Measurements from ENCODE around the gene CSNK1D.

CSNK1D gene

GRCh38 chr17:82249896-82250581, 23.5 kb downstream of the CSNK1D start:
- DNase-seq: no peak

- DNase-seq: no peak
These were observed 24.5 kb downstream of the CSNK1D start for GRCh38 chr17:82248815-82249674.

GRCh38 chr17:82247856-82248671, 25.4 kb downstream of the CSNK1D start:
- no peak for DNase-seq

GRCh38 chr17:82247182-82247823, 26.2 kb downstream of the CSNK1D start:
- DNase-seq: no peak

GRCh38 chr17:82246365-82247181, 26.9 kb downstream of the CSNK1D start:
- no peak for DNase-seq

GRCh38 chr17:82246040-82246364, 27.5 kb downstream of the CSNK1D start:
- no peak for DNase-seq

- no peak for DNase-seq
These were observed 28.1 kb downstream of the CSNK1D start for GRCh38 chr17:82245134-82246039.

GRCh38 chr17:82244413-82245133, 28.9 kb downstream of the CSNK1D start:
- no peak for DNase-seq

- no peak for DNase-seq
These were observed 29.7 kb downstream of the CSNK1D start for GRCh38 chr17:82243648-82244412.

- DNase-seq: no peak
These were observed 30.4 kb downstream of the CSNK1D start for GRCh38 chr17:82242977-82243647.

GRCh38 chr17:82242698-82242976, 30.9 kb downstream of the CSNK1D start:
- DNase-seq: no peak

- DNase-seq: no peak
These were observed 31.4 kb downstream of the CSNK1D start for GRCh38 chr17:82241926-82242697.

- no peak for DNase-seq
These were observed 32.1 kb downstream of the CSNK1D start for GRCh38 chr17:82241183-82241925.

GRCh38 chr17:82240506-82241182, 32.9 kb downstream of the CSNK1D start:
- no peak for DNase-seq

- DNase-seq: no peak
These were observed 33.5 kb downstream of the CSNK1D start for GRCh38 chr17:82239926-82240505.

GRCh38 chr17:82239401-82239925, 34.0 kb downstream of the CSNK1D start:
- no peak for DNase-seq
